ENCODE measurements around the gene ABI2. TPM values are rescaled to one million over a fixed set of nuclear protein-coding genes. Genes with fewer than 3 reads are reported as not detected.
"Not testable (repeated sequence)": the region's sequence is repeated elsewhere in the genome, so short reads cannot be mapped to it uniquely, and the experiment has no call there.

Gene ABI2
- total RNA-seq, 1 experiment from 2014 or later: 50.4 TPM

DNA sequence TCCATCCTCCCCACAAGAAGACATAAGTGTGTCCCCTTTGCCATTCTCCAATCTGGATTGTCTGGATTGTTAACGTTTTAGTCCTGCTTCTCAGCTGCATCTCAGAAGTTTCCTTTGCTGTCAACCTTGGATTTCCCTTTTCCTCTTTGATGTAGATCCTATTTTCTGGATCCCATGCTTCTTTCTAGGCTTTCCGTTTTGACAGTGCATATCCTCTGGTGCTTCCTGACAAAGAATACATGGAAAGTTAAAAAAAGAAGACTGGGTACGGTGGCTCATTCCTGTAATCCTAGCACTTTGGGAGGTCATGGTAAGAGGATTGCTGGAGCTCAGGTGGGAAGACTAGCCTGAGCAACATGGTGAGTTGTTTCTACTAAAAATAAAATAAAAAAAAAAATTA, 26.8 kb downstream of the ABI2 start:
- DNase-seq (ENCODE audit: low read depth): no peak

DNA sequence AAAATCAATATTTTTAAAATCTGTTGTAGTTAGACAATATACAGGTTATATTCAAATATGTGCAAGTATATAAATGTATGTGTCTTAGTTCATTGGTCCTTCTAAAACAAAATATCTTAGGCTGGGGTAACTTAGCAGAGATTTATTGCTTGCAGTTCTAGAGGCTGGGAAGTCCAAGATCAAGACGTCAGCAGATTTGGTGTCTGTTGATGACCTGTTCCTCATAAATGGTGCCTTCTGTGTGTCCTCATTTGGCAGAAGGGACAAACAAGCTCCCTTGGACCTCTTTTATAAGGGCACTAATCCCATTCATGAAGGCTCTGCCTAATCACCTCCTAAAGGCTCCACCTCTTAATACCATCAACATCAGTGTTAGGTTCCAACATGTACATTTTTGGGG, 31.3 kb downstream of the ABI2 start:
- DNase-seq (ENCODE audit: low read depth): no peak

DNA sequence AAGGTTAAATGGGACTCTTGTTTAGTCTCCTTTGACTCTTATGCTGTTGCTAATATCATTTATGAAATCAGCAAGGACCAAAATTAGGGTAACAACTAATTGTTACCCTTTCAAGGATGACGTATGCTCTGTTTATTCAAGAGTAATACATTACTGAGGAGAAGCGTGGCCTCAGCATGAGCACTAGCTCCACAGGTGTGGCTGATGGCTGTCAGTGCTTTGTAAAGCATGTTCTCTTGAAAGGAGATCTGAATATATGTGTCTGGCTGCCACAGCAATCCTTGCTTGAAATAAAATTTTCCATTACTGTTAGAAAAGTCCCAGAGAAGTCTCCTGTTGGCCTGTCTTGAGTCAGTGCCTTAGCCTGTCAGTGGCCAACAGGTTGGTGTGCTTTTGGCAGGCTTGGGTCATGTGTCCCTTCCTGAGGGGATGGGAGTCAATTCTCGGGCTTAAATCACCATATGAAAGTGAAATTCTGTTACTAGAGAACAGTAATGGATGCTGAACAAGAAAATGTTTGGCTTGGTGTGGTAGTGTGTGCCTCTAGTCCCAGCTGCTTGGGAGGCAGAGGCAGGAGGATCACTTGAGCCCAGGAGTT, 32.7 kb downstream of the ABI2 start:
- no peak for DNase-seq (ENCODE audit: low read depth)

DNA sequence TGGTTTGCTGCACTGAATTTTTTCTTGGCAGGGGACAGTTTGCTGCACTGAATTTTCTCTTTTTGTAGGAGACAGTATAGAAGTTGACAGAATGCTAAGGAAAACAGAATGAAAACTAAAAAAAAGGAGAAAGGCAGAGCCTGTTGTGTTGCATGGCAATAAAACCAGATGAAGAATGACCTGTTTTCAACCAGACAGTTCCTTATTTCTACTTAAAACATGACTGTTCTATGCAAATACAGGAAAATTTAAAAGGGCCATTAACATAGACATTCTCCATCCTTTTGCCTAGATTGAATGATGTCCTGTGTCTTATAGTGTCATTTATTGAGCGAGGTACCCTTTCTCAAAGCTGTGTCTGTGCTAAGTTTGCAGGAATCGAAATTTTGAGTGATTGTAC, 33.3 kb downstream of the ABI2 start:
- DNase-seq (ENCODE audit: low read depth): no peak

DNA sequence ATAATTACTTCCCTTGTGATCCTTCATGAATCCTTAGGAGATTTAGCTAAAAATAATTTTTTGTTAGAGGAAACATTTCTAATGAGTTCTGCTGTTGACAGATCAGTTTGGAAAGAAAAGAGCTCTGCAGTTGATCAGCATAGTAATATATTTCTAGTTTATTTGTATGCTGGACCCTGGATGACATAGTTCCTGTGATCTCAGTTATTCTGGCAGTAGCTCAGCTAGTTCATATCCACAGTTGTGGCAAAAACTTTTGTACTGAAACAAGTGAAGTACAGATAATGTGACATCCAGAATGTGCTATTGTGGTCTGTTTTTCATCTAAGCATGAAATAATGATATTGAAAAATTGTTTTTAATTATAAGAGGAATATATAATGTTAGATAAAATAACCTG, 33.7 kb downstream of the ABI2 start:
- no peak for DNase-seq (ENCODE audit: low read depth)

DNA sequence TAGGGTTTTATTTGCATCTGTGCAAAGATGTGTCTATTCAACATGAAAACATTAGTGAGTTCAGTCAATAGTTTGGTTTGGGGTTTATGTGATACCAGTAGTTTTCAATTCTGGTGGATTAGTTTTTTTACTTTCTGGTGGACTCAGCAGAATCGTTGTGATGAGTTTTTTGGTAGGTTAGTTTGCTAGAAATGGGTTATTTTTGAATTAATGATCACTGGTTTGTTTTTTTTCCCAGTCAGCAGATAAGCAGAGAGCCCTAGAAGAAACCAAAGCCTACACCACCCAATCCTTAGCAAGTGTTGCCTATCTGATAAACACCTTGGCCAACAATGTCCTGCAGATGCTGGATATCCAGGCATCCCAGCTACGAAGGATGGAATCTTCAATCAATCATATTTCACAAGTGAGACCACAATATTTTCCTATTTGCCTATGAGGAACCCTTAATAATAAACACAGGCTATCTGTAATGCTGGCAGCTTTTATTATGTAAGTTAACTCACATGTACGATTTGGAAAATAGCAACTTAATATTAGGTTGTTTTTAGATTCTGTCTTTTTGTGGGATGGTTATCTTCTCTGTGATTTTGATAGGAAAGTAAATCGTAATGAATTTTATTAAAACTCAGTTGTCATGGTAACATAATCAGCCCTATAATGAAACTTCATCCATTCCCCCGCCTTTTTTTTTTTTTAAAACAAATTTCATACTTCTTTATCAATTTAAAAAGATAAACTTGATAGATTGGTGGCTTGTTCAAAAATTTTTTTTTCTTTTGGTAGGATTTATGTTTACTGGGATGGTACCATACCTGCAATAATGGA, 38.7 kb downstream of the ABI2 start:
- DNase-seq (ENCODE audit: low read depth): no peak

DNA sequence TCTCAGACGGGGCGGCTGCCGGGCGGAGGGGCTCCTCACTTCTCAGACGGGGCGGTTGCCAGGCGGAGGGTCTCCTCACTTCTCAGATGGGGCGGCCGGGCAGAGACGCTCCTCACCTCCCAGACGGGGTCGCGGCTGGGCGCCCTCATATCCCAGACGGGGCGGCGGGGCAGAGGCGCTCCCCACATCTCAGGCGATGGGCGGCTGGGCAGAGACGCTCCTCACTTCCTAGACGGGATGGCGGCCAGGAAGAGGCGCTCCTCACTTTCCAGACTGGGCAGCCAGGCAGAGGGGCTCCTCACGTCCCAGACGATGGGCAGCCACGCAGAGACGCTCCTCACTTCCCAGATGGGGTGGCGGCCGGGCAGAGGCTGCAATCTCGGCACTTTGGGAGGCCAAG, 44.5 kb downstream of the ABI2 start:
- DNase-seq (ENCODE audit: low read depth): not testable (repeated sequence)

DNA sequence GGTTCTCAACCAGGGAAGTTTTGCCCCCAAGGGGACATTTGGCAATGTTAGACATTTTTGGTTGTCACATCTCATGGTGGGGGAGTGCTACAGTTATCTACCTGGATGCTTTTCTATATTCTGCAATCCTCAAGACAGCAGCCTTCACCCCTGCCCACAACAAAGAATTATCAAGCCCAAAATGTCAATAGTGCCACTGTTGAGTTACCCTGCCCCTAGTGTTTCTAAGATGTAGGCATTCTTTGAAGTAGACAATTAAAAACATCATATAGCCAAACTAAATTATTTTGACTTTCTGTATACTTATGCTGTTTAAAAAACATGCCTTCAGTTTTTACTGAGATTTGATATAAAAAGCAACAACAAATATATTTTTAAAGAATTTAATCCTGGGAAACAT, 48.0 kb downstream of the ABI2 start:
- DNase-seq (ENCODE audit: low read depth): no peak

DNA sequence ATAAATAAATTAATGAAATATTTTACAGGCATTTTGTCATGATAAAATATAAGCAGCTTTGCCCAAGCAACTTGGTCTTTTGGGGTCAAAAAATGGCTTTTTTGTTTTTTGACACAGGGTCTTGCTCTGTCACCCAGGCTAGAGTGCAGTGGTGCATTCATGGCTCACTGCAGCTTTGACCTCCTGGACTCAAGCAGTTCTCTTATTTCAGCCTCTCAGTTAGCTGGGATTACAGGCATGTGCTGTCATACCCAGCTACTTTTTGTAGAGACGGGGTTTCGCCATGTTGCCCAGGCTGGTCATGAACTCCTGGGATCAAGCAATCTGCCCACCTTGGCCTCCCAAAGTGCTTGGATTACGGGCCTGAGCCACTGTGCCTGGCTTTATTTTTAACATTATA, 51.0 kb downstream of the ABI2 start:
- no peak for DNase-seq (ENCODE audit: low read depth)

DNA sequence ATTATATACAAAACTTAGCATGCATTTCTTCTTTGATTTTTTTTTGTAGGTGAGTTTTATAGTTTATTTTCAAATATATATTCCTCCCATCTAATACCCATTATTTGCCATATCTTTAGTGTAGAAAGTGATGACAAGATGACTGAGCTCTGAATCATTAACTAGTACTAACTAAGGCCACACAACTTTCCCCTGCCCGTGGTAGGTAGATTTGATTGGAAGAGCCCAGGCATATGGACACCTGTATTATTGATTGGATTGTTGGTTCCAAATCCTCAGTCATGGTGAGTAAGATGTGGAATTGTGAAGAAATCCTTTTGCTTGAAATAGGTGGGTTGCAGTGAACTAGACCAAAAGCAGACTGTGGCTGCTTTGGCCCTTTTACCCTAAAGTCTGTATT, 54.8 kb downstream of the ABI2 start:
- no peak for DNase-seq (ENCODE audit: low read depth)

DNA sequence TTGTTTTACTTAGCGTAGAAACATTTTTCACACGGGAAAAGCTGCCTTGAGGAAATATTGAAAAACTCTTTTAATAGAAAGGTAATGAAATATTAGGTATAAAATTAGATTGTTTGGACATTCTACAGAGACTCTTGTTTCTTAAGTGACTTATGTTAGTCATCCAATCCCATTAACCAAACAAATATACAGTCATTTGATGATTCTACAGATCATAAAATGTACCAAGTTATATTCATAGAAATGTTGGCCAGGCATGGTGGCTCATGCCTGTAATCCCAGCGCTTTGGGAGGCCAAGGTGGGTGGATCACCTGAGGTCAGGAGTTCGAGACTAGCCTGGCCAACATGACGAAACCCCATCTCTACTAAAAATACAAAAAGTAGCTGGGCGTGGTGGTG, 60.0 kb downstream of the ABI2 start:
- peak; percentile 11 for DNase-seq (ENCODE audit: low read depth)

DNA sequence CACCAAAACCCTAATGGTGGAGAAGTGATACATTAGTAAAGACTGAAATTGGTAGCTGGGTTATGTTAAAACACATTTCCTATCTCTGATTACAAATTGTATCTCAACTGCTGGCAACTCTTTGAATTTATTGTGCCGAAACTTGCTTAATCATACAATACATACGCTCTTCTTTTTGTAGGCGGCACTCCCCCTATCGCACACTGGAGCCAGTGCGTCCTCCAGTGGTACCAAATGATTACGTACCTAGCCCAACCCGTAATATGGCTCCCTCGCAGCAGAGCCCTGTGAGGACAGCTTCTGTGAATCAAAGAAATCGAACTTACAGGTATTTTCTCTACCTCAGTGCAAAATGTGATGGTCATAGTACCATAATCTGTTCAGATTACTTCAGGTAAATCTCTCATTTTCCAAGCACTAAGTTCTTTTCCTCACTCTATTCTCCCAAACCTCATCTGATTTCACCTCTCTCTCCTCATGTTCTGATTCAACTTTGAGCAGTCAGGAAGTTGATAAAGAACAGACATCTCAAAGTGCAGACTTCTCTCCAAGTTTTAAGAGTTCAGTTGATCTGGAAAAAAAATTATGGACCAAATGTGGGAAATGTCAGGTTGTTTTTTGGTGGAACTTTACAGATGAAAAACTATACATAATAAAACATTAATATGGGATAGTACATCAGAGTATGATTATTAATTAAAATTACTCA, 66.5 kb downstream of the ABI2 start:
- no peak for DNase-seq (ENCODE audit: low read depth)

DNA sequence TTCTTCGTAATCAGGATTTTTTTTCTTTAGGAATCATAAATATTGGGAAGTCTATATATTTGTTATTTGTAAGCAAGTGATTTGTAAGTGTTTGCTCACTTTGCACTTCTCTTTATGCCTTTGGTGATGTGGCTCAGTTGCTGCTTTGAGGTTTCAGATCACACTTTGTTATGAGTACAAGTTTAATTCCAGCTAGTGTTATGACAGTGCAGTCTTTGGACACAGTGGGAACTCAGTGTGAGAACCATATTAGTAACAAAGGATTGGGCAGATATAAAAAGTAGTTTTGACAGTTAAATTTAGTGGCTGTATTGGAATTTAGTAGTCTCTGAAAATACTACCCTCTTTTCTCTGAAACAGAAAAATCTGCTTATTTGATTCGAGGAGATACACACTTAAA, 67.7 kb downstream of the ABI2 start:
- DNase-seq (ENCODE audit: low read depth): no peak

DNA sequence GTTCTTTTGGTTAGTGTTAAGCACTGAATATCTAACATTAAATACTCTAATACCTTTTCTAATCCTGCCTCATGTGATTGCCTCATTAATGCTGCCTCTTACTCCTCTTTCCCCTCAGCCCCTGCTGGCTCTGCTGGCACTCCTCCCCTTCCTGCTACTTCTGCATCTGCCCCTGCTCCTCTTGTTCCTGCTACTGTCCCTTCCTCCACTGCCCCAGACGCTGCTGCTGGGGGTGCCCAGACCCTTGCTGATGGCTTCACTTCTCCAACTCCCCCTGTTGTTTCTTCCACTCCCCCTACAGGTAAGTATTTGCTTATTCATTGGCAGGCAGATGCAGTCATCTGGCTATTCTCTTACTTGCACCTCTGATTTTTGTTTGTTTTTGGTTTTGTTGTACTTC, 68.5 kb downstream of the ABI2 start:
- no peak for DNase-seq (ENCODE audit: low read depth)

DNA sequence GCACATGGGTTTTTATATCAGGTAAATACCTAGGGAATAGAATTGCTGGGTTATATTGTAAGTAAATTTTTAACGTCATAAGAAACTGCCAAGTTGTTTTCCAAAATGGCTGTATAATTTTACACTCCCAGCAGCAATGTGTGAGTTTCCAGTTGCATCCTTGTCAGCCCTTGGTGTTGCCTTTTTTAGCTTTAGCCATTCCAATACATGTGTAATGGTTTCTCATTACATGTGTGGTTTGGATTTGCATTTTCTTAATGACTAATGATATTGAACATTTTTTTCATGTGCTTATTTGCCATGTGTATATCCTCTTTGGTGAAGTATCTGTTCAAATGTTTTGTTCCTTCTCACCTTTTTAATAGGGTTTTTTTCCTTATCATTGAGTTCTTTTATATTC, 70.8 kb downstream of the ABI2 start:
- DNase-seq (ENCODE audit: low read depth): peak; percentile 32

DNA sequence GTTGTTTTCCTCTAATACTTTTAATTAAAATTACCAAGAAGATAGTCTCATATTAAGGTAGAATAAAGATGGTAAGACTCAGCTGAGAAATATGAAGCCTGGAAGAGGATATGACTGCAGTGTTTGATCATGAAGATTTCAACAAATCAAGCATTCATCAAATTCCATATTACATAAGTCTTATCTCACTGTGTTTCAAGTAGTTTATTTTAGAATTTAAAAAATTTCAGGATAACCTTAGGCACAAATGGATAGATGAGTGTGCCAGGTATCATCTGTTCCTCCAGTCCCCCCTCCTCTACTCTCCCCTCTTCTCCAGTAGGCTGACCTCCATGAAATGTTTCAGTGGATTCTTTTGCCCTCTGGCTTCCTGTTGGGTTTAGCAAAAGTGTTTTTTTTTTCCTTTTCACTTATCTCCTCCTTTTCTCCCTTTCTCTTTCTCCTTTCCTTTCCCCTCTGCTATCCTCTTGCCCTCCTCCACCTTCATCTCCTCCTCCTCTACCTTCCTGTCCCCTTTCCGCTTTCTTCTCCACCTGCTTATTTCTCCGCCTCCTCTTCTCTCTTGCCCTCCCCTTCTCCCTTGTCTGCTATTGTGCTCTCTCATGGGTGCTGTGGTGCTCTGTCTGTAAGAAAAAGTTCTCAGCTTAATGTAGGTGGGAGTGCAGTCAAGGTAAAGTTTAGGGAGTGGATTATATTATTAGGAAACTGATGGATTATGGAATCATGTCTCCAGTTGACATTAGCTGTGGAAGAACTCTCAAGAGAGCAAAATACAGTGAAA, 72.8 kb downstream of the ABI2 start:
- DNase-seq (ENCODE audit: low read depth): peak; percentile 53

DNA sequence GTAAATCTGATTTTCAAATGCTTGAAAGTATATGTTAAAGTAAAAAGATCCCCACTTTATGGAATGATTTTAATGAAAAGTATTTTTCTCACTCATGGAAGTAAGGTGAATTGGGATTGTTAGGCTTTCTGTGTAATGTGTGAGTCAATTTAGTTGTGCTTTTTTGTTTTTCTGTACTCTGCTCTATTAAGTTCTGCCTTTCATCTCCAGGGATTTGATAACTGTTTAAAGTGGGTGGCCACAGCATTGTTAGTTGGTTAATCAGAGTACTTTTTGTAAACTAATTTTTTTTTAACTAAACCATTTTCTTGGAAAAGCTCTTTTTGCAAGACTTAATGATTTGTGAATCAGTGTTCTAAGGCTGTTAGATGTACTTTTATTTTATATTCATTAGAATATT, 76.8 kb downstream of the ABI2 start:
- peak; percentile 75 for DNase-seq (ENCODE audit: low read depth)

DNA sequence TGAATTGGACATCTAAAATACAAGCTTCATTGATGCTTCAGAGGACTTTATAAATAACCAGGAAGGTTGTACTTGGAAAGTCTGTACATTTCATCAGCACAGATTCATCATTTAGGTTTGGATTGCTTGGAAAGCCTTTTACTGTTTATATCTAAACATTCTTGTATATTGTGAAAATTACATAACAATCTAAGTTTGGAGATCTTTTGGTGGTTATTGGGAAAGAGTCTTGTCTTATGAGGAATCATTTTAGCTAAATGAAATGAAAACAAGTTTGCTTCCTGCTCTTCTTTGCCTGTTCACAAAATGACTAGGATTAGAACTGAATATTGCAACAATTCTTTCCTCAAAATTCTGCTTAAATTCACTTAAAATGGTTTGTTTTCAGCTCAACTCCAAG, 79.3 kb downstream of the ABI2 start:
- DNase-seq (ENCODE audit: low read depth): no peak

DNA sequence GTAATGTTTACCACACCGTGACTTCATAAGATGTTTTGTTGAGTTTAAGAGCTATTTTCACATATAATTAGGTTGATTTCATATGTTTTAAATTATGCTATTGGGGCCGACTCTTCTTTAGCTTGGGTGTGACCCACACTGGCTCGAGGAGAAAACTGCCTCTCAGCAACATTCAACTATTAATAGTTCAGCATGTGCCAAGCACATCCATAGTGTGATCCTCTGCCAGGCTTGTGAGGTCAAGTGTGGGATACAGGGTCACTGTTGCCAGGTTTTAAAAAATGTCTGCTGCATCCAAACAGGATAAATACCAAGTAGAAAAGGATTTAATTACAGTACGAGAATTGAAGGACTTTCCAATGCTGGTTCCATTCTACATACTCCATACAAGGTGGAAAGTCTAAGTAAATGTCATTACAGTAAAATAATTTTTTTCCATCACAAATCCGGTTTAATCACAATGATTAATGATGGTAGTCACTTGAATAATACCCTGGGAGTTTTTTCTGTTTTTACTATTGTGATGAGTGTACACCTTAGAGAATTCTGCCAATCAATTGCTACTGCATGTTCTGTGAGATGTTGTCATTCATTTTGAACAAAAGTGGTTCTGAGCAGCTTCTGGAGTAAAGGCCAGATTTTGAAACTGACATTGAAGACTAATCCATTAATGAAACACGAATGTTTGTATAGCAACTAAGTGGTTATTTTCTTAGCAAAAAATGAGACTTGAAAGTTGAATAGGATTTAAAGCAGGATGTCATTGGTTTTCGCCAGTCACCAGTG, 84.5 kb downstream of the ABI2 start:
- DNase-seq (ENCODE audit: low read depth): no peak

DNA sequence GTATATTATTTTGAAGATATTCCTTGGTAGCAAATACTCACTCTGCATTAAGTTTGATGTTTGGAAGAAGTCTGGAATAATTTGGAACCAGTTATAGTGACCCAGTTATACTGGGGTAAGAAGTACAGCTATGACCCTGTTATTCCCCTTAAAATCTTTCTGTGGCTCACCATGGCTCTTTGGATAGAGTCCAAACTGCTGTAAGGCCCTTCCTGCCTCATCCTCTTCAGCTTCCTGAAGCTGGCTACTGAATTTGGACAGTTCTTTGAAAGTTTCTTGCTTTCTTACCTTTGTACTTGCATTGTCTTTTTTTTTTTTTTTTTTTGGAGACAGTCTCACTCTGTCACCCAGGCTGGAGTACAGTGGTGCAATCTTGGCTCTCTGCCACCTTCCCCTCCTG, 85.6 kb downstream of the ABI2 start:
- no peak for DNase-seq (ENCODE audit: low read depth)

DNA sequence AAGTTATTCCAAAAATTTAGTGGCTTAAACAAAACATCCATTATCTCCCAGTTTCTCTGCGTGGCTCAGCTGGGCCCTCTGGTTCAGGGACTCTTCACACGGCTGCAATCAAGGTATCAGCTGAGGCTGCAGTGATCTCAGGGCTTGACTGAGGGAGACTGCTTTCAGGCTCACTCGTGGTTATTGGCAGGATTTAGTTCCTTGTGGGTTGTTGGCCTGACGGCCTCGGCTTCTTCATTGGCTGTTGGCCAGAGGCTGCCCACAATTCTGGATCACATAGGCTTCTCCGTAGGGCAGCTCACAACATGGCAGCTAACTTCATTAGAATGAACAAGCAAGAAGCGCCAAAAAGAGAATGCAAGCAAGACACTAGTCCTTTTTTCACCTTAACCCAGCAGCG, 90.1 kb downstream of the ABI2 start:
- peak; percentile 36 for DNase-seq (ENCODE audit: low read depth)
